Measurements from ENCODE around the gene SHE.

Gene SHE

DNA sequence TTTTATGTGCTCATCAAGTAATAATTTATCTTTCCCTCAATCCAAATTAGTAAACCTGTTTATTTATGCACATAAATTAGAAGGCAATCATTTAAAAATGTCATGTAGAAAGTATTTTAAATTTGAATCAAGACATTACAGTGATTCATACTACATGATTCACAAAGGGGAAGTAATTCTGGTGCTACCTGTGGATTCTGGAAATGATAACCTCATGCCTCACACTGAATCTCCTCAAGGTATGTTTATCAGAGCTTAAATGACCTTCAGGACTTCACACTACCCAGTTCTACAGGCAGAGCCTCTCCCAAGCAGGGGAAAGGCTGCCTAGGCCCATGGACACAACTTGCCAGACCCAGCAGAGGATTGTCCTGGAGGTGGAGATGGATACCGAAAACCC, 25.4 kb downstream of the SHE start:
- no peak for DNase-seq

DNA sequence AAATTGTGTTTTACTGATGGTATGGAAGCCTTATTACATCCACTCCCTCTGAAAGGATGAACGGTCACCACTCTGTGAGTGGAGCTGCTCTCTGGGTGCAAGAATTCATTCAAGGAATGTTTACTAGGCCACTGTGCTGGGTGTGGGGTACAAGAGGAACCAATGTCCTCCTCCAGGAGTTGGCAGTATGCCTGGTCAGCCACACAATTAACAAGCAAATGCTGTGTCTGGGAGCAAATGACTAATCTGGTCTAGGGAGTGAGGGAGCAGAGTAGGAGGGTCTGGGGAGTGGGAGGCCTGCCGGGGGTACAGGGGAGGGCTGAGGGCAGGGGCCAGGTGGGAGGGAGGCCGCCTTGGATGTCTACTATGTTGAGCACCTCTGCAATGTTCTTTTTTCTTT, 27.4 kb downstream of the SHE start:
- DNase-seq, result no peak

DNA sequence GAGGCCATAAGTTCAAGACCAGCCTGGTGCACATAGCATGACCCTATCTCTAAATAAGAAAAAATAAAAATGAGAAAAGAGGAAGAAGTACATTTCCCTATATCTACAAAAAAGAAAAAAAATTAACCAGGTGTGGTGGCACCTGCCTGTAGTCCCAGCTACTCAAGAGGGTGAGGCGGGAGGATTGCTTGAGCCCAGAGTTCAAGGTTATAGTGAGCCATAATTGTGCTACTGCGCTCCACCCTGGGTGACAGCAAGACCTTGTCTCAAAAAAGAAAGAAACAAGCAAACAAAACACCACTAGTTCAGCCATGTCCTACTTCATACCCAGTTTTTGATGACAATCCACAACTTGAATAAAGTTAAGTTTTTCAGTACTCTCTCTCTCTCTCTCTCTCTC, 30.9 kb downstream of the SHE start:
- no peak for DNase-seq

DNA sequence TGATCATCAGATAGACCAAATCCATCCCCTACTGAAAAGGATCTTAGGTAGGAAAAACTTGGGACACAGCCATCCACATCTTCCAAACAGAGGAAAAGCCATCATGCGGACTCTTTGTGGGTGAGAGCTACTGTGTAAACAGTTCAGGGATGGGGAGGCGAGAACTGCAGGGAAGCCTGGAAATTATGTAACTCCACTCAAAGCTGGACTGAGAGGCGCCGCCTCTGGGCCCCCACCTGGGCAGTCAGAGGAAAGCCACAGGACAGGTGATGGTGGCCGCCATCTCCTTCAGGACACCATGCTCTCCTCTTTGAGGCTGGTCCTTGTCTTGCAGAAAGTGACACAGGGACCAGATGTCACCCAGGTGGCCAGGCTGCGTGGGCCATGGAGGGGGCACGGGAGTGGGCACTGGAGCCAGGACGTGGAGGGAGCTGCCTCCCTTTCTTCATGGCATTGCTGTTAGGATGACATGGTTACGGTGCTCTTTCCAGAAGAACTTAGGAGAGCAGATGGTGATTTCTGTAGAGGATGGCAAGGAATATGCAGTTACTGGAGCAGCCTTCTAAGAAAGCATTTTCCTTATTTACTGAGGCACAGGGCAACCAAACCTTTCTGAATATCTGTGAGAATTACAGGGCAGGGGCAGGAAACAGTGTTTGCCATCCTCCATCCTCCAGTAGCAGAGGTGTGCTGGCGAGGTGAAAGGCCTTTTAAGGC, 32.2 kb downstream of the SHE start:
- no peak for DNase-seq

DNA sequence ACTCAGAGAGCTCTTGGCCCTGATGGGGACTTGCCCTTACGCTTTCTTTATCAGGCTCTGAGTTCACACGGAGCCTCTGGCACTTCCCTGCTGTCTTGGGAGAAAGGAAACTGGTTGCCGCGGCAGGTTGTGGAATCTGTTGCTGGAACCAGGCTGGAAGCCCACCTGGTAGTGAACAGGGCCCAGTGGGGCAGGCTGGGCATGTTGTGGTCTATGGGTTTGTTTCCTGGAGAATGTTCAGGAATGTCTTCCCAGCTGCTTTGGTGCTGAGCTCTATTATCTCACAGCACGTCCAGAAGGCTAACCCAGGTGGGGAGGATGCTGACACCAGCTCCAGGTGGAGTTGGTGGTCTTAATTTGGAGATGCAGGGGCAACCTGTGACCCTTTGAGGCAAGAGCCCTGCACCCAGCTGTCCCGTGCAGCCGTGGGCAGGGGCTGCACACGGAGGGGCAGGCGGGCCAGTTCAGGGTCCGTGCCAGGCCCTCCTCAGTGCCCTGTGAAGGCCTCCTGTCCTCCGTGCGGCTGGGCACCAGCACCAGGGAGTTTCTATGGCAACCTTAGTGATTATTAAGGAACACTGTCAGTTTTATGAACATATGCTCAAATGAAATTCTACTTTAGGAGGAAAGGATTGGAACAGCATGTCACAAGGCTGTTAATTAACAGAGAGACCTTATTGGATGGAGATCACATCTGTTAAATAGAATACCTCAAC, 33.5 kb downstream of the SHE start:
- DNase-seq, result no peak

DNA sequence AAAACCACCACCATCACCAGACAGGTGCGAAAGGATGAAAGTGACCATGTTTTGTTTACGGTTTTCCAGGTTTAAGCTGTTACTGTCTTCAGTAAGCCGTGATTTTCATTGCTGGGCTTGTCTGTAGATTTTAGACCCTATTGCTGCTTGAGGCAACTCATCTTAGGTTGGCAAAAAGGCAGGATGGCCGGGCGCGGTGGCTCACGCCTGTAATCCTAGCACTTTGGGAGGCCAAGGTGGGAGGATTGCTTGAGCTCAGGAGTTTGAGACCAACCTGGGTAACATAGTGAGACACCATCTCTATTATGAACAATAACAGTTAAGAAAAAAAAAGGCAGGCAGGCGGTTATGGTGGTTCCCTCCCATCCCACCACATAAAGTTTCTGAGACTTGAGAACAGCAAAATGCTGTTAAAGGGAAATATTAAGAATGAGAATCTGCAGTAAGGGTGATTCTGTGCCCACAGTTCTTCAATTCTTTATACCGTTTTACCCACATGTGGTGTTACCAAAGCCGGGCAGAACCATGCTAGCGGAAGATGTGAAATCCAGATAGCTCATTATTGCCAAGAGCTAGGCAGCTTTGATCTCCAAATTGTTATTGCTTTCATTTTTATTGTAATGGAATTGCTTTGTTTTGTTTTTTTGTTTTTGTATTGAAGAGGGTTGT, 34.6 kb downstream of the SHE start:
- DNase-seq, result no peak

DNA sequence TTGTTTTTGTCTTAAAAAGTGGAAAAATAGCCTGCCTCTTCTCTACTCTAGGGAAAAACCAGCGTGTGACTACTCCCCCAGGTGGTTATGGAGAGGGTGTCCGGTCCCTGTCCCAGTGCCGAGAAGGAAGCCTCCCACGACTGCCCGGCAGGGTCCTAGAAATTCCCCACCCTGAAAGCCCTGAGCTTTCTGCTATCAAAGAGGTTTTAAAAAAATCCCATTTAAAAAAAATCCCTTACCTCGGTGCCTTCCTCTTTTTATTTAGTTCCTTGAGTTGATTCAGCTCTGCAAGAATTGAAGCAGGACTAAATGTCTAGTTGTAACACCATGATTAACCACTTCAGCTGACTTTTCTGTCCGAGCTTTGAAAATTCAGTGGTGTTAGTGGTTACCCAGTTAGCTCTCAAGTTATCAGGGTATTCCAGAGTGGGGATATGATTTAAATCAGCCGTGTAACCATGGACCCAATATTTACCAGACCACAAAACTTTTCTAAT, 35.2 kb downstream of the SHE start:
- no peak for DNase-seq

DNA sequence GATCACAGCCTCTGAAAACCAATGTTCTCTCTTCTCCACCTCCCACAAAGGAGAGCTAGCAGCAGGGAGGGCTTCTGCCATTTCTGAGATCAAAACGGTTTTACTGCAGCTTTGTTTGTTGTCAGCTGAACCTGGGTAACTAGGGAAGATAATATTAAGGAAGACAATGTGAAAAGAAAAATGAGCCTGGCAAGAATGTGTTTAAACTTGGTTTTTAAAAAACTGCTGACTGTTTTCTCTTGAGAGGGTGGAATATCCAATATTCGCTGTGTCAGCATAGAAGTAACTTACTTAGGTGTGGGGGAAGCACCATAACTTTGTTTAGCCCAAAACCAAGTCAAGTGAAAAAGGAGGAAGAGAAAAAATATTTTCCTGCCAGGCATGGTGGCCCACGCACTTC, 36.0 kb downstream of the SHE start:
- DNase-seq, result no peak

DNA sequence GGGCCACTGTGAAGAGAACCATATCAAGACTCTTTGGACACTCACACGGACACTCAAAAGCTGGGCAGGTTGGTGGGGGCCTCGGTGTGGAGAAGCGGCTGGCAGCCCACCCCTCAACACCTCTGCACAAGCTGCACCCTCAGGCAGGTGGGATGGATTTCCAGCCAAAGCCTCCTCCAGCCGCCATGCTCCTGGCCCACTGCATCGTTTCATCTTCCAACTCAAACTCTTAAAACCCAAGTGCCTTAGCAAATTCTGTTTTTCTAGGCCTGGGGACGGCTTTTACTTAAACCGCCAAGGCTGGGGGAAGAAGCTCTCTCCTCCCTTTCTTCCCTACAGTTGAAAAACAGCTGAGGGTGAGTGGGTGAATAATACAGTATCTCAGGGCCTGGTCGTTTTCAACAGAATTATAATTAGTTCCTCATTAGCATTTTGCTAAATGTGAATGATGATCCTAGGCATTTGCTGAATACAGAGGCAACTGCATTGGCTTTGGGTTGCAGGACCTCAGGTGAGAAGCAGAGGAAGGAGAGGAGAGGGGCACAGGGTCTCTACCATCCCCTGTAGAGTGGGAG, 36.5 kb downstream of the SHE start:
- no peak for DNase-seq

DNA sequence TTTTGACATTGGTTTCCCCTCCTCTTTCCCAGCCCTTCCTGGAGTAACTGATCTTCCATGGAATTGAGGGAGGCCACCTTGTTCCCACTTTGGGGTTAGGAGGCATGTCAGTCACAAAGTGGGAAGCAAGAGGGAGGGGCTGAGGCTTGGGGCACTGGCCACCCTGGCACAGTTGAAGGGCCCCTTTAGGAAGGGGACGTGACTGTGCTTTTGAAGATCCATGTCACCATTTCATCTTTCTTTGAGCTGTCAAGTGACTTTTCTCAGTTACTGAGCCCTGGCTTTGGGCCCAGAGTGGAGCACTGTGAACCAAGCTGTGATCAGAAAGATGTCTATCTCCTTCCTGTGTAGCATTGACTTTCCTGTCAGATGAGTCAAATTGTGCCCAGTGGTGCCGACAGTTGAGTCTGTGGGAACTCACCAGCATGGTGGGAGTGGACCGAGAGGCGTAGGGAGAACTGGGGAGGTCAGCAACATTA, 38.7 kb downstream of the SHE start:
- DNase-seq, result peak; percentile 76

DNA sequence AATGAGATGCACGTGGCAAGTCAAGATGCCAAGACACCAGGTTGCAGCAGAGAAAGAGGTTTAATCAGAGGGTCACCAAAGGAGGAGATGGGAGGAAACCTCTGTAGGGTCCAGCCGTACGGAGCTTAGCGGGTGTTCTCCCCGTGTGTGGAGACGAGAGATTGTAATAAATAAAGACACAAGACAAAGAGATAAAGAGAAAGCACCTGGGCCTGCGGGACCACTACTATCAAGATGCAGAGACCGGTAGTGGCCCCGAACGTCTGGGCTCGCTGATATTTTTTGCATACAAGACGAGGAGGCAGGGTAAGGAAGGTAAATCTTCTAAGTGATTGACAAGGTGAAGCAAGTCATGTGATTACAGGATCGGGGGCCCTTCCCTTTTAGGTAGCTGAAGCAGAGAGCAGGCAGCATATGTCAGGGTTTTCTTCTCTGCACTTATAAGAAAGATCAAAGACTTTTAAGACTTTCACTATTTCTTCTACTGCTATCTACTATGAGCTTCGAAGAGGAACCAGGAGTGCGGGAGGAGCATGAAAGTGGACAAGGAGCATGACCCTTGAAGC, 41.4 kb downstream of the SHE start:
- DNase-seq, result no peak

DNA sequence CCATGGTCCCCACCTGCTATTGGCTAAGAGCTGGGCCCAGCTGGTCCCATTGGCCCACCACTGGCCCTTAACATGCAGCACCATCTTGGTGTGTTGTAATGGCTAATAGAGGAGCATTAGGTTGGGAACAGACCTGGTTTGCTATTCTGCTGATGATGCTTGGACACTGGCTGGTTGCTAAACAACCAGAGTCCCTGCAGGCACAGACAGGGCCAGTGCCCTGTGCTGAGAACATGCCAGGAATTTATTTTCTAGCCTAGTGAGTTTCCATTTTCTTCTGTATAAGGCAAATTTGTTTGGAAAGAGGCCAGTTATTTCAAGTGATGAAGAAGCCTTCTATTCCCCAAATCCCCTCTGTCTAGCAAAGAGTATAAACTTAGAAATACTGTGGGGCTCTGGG, 43.1 kb downstream of the SHE start:
- no peak for DNase-seq

DNA sequence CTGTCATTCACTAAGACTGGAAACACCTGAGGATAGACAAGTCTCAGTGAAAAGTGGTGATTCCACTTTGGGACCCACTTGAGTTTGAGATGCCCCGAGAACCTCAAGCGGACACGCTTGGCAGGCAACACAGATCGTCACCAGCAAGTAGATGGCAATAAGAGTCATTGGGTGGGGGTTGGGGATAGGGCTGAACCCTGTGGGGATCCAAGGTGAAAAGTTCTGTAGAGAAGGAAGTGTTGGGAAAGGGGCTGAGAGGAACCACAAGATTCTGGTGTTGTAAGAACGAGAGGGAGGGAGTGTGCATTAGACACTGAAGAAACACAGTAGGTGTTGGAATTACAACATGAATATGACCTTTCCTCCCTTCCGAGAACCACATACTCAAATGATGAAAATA, 45.6 kb downstream of the SHE start:
- DNase-seq, result no peak

DNA sequence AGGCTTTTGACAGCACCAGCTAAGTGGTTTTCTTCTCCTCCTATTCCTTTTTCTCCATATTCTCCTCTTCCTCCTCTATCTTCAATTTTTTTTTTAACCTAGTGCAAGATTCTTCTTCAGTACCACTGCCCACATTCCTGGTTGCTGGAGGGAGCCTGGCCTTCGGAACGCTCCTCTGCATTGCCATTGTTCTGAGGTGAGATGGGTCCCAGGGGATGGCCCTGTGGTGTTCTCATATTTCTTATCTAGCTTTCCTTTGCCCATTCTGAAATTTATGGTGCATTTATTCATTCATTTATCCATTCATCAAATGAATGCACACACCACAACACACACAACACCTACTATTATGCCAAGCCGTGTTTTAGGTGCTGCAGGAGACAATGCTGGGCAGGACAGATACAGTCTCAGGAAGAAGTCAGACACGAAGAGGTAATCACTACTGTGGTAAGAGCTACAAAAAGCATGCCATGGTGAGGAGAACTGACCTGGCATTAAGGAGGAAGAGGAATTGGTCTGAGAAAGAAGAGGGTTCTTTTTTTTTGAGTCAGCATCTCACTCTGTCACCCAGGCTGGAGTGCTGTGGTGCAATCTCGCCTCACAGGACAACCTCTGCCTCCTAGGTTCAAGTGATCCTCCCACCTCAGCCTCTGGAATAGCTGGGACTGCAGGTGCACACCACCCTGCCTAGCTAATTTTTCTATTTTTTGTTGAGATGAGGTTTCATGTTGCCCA, 47.7 kb downstream of the SHE start:
- DNase-seq, result no peak

DNA sequence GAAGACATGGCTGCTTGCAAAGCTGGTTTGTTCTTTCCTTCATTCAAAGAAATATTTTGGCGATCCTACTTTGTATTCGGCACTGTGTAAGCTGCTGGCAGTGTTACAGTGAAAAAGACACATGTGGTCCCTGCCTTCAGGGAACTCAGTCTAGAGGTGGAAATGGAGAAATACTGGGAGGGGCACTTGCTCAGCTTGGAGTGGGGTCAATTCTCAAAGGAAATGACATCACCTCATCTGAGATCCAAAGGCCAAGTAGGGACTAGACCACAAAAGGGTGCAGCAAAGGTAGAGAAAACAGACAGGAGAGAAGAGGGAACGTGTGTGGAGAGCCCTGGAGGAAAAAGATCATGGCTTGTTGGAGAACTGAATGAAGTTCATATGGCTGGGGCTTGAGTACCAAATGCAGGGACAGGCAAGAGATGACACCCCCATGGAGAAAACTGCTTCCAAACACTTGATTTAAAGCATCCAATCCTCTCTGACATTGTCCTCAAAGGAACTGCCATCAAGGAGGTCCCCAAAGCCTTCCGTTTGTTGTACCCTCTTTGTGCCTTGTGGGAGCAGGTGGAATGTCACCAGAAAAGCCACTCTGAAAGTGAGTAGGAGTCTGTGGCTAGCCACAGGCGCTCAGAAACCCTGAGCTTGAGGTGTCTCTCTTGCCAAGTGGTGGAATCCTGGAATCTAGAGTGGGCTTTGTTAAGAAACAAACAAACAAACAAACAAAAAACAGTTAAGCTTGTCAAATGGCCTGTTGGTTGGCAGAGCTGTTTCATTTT, 48.4 kb downstream of the SHE start:
- DNase-seq, result no peak

DNA sequence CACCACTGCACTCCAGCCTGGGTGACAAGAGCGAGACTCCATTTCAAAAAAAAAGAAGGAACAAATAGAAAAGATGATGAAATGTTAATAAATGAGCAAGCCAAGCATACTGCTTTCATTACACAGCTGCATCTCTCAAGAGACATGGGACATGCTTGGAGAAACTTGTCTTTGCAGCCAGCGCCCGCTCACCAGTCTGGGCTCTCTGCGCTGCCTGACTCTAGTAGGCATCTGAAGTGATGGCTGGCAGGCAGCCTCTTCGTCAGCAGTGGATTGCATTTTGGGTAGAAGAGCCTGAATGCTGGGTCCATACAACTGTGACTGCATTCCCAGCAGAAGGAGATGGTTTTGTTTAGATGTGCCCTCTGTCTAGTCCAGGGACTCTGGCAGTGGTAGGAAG, 49.1 kb downstream of the SHE start:
- no peak for DNase-seq

DNA sequence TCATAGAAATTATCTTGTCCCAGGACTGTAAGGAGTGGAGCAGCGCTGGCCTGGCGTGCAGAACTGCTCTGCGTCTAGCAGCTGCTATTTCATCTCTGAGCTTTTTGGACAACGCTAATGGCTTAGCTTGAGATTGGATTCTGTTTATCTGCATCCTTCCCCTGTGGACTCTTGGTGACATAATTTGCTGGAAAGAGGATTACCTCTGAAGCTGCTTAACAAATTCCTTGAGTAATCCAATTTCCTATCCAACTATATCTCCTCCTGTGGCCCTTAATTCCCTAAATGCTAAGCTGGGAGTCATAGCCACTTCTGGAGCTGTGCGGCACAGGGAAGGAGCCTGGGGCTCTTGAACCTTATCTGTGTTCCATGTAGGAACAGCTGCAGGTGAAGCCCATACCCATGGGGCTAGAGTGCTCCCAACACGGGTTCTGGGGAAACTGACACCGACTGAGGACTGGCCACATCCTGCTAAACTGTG, 53.8 kb downstream of the SHE start:
- no peak for DNase-seq

DNA sequence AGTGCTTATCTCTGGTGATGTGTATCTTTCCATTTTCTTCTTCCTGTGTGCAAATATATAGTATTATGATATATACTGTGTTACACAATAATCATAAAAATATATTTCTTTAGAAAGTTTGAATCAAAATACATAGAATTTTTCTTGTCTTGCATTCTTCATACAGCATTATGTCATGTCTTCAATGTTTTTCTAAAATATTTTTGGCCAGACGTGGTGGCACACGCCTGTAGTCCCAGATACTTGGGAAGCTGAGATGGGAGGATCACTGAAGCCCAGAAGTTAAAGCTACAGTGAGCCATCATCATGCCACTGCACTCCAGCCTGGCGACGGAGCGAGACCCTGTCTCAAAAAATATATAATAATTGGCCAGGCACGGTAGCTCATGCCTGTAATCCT, 55.4 kb downstream of the SHE start:
- DNase-seq, result no peak

DNA sequence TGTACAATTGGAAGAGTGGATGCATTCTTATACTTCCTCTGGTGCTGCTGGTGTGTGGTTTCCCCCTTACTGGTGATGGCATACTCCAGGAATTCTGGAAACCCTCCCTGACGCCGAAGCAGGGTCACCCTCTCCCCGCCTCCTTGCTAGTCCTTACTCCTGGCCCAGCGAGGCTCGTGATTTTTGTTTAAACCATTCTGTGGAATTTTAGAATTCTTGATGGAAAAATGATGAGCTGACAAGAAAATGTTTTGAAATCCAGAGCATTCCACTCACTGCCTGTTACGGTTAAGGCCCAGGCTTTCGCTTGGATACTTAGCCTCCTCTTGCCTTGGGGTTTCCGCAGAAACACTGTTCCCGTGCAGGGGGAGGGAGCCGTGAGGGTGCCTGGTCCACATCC, 55.9 kb downstream of the SHE start:
- DNase-seq, result no peak

DNA sequence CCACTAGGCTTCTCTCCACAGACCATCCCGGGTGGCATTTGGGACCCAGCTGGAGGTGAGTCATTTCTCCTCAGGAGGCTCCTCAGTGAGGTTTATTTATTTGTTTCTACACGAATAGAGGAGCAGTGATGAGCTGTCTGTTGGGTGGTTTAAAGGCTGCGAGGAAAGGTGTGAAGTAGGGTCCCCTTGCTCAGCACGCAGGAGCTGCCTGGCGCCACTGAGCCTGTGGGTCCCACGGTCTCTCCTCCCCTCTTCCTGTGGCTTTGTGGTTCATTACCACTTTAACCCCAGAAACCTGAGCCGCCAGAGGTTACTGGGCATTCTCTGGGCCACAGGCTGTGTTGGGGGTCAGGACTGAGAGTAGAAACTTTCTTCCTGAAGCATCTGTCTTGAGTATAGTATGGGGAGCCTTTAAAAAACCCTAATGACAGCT, 57.2 kb downstream of the SHE start:
- peak; percentile 31 for DNase-seq

DNA sequence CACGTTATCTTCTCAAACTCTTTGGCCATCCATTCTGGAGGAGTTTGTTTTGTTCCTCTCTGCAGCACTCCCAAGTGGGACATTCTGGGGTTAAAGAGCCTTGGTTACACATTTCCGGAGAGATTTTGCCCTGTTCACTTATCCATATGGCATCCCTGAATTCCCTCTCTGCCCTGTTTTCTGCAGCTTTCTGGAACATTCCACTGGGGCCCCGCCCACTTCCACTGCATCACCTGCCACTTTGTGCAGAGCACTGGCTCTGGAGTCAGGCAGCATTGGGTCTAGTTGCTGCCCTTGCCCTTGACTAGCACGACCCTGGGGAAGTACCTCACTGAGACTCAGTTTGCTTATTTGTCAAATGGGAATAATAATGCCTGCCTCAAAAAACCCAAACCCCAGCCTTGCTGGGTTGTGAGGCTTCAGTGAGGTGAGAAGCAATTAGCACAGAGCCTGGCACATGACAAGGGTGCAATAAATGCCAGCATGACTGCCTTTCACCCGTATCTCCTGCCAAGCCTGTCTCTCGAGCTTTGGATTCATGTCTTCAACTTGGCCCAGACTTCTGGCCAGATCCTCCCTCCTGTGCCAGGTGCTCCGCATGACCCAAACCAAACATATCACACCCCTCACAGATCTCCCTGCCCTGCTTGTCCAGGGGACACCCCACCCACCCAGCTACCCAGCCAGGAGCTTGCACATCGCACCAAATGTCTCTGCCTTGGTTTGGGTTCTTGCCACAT, 58.8 kb downstream of the SHE start:
- no peak for DNase-seq

Measured in stimulated activated CD4-positive, alpha-beta T cell treated with anti-CD3 and anti-CD28 coated beads, Interleukin-1b, Interleukin-23, amount 100 ng/mL, for 48 hours (primary cell).